Embryonic facial prominence (tissue), 1 donor: ENCODE data around the gene GTF2A1L.
A peak's percentile ranks its signal among the peaks of the same experiment; 100 is the strongest.
"Not testable (repeated sequence)": the region's sequence is repeated elsewhere in the genome, so short reads cannot be mapped to it uniquely, and the experiment has no call there.

ENCODE experiments used
- DNase-seq: peaks from one replicate; pipeline ENCODE4 v3.0.0-alpha.2; 2016; ENCODE audit errors: extremely low spot score

The GTF2A1L gene, protein sequence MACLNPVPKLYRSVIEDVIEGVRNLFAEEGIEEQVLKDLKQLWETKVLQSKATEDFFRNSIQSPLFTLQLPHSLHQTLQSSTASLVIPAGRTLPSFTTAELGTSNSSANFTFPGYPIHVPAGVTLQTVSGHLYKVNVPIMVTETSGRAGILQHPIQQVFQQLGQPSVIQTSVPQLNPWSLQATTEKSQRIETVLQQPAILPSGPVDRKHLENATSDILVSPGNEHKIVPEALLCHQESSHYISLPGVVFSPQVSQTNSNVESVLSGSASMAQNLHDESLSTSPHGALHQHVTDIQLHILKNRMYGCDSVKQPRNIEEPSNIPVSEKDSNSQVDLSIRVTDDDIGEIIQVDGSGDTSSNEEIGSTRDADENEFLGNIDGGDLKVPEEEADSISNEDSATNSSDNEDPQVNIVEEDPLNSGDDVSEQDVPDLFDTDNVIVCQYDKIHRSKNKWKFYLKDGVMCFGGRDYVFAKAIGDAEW

GRCh38 chr2:48617618-48618017, at the start of gene GTF2A1L:
GTF2A1L (plus strand) TSS chr2:48617856; CDS start chr2:48617875, 19 bp downstream.
- no peak for DNase-seq

DNA sequence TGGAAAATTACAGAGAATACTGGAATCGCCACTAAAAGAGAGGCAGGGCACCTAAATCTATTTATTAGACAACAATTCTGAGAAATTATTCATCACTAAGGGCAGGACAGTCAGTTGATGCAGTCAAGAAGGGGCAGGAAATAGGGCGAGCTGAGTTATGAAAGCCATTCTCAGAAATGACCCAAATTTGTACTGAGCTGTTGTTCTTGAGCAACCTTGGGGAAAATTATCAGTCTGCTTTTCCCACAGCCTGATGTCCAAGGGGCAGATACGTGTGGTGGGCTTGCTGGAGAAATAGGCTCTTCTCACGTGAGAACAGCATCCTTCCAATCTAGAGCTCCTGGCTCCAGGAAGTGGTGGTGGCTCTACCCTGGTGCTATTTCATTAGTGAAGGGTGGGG, 49.1 kb upstream of the GTF2A1L start:
- DNase-seq: no peak

DNA sequence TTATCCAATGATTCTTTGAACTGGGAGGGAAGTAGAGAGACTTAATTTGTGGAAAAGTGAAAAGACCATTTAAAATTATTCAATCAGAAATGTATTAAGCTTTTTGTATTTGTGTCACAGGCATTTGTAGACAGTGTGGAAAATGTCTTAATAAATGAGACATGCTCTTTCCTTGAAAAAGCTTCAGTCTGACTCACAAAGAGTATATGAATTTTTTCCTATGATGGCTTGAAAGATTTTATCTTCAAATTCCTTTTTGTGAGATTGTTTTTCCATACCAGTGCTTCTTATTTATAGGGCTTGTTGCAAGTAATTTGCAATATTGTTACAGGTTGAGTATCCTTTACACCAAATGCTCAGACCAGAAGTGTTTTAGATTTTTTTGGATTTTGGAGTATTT, 48.2 kb upstream of the GTF2A1L start:
- no peak for DNase-seq

GRCh38 chr2:48572816-48573215, 44.8 kb upstream of the GTF2A1L start:
- no peak for DNase-seq

GRCh38 chr2:48574353-48575287, 43.0 kb upstream of the GTF2A1L start:
- DNase-seq: no peak

DNA sequence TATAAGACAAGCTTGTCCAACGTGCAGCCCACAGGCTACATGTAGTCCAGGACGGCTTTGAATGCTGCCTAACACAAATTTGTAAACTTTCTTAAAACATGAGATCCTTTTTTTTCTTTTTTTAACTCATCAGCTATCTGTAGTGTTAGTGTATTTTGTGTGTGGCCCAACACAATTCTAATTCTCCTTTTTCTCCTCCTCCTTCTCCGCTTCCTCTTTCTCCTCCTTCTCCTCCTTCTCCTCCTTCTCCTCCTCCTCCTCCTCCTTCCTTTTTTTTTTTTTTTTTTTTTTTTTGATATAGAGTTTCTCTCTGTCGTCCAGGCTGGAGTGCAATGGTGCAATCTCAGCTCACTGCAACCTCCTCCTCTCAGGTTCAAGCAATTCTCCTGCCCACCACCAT, 39.3 kb upstream of the GTF2A1L start:
- DNase-seq: no peak

GRCh38 chr2:48583961-48584360, 33.7 kb upstream of the GTF2A1L start:
- DNase-seq: no peak

DNA sequence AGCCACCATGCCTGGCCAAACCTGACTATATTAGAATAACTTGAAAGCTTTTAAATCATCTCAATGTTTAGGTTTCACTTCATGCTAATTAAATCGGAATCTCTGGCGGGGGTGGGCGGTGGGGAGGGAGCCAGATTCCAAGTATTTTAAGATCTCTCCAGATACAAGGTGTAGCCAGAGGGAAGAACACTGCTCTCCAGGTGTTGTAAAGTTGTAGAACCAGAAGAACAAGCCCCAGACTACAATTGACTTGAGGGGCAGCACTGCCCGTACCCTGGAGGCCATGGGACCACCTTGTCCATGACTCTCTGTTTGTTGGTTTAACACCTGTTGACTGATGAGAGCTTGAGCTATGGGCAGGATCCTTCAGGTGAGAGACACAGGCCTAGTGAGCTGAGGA, 33.1 kb upstream of the GTF2A1L start:
- no peak for DNase-seq

DNA sequence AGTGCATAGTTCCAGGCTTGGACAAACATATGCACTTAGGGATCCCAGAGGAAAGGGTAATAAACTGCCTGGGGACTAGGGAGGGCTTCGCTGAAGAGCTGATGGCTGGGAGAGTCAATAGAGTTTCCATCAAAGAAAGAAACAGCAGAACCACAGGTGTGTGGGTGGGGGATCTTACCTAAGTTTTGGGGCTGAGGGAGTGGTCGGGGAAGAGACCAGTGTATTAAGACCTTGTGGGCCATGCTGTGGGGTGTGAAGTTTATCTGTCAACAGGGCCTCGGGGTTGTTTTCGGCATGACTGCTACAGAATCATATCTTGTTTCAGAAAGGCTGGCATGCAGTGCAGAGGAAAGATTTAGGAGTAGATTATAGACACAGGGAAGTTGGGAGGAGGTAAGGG, 31.2 kb upstream of the GTF2A1L start:
- DNase-seq: no peak

DNA sequence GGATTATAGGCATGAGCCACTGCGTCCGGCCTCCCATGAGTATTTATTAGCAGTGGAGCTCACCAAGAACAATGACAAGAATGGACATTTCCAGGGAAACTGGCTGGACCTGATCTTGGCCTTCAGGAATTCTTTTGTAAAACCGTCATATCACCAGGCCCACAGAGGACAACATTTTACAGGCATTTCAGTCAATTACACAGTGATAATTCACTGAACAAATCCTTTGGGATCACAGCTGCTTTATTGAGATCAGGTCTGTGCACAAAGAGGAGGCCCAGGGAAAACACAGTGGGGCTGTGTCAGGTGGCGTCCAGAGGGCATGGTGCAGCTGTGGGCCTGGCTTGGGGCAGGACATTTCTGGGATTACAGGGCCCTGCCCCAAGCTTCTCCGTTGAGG, 30.1 kb upstream of the GTF2A1L start:
- DNase-seq: no peak

- no peak for DNase-seq
Measured at GRCh38 chr2:48587961-48588360, 29.7 kb upstream of the GTF2A1L start.

- DNase-seq: no peak
Measured at GRCh38 chr2:48588745-48589144, 28.9 kb upstream of the GTF2A1L start.

- no peak for DNase-seq
Measured at GRCh38 chr2:48589170-48589767, 28.4 kb upstream of the GTF2A1L start.

- DNase-seq: no peak
Measured at GRCh38 chr2:48590017-48590416, 27.6 kb upstream of the GTF2A1L start.

- DNase-seq: no peak
Measured at GRCh38 chr2:48592067-48592466, 25.6 kb upstream of the GTF2A1L start.

DNA sequence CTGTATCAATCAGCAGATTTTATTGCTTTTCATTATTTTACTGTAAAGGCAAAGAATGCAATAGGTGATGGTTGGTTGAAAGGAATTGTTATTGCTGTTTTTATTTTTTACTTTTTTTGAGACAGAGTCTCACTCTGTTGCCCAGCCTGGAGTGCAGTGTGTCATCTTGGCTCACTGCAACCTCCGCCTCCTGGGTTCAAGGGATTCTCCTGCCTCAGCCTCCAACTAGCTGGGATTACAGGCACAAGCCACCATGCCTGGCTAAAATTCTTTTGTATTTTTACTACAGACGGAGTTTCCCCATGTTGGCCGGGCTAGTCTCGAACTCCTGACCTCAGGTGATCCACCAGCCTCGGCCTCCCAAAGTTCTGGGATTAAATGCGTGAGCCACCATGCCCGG, 20.9 kb upstream of the GTF2A1L start:
- not testable (repeated sequence) for DNase-seq

GRCh38 chr2:48597492-48597891, 20.2 kb upstream of the GTF2A1L start:
- DNase-seq: no peak

DNA sequence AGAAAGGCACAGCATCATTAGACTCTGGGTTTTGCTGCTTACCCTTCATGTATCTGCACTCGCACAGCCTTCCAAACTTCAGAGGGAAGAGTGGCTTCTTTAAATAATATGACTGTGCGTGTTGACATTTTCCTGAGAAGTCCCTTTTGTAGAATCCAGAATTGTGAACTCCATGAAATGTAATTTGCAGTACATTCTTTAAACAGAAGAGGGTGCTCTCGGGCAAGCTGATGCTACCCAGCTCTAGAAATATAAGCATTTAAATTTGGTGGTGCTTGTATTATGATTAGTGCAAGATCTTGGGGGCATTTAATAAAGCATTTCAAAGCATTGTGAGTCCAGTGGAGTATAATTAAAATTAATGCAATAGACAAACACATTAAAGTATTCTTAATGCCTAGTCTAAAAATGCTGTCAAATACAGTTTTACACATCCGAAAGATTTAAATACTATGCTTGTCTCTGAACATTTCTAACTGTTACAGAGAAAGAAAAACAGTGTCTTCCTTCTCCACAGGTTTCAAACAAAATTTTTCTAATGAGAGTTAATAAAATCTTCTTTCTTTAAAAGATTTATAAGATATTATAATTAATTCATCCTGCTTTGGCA, 17.3 kb upstream of the GTF2A1L start:
- peak; percentile 20 for DNase-seq

DNA sequence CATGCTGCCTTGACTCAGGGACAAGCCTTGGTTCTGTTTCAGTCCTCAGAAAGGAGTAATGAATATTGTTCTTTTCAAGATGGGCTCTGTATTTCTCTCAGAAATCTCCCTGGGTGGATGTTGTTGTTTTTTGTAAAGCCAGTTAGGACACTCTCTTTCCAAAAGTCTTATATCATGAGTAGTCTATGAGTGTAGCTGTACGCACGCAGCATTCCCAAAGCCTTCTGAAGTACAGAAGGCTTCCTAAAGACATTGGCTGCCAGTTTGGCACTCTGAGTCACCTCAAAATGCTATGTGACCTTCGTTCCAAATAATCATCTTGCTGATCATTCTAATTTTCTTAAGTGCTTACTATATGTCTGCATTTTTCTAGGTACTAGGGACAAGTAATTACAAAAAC, 16.7 kb upstream of the GTF2A1L start:
- no peak for DNase-seq

DNA sequence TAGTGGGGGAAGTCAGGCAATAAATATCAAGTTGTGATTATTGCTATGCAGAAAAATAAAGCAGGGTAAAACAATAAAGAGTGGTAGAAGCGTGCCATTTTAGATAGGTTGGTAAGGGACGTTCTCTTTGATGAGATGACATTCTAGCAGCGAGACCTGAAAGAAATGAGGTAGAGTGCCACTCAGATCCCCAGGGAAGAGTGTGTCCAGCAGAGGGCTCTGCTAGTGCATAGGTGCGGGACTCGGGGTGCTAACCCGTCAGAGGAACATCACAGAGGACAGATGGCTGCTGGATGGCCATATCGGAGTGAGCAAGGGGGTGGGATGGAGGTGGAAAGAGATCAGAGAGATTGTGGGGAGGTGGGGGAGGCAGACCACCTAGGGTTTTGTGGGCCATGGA, 16.3 kb upstream of the GTF2A1L start:
- DNase-seq: no peak

DNA sequence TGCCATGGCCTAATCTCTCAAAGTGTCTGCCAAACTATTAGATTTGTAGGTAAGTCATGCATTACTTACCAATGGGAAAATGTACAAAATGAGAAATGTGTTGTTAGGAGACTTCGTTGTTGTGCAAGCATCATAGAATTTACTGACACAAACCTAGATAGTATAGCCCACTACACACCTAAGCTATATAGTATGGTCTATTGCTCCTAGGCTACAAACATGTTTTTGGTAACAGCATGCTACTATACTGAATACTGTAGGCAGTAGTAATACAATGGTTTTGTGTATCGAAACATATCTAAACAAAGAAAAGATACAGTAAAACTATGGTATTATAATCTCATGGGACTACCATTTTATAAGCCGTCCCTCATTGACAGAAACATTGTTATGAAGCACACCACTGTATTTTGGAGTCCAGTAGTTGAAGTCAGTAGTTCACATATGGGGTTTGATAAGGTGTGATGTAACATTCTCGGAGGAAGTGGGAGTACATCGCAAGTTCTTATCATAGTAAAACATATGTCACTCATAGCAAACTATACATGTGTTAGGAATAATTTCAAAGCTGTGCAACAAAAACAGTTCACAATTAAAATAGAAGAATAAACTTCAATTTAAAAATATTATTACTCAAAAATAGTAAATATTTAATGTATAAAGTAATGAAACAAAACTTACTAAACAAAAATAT, 12.0 kb upstream of the GTF2A1L start:
- no peak for DNase-seq
